SU-DHL-6 (cell line): ENCODE results near the gene SRRM4.

Source experiments
- CTCF ChIP-seq: fragments of 200-600 bp; sonication (generic); IDR thresholded peaks from one replicate; pipeline ENCODE4 v1.5.1; 2017; ENCODE audit warnings: antibody characterized with exemption, mild to moderate bottlenecking, low read length, moderate library complexity; ENCODE audit not compliant: insufficient read depth, poor library complexity, severe bottlenecking
- EZH2phosphoT487 ChIP-seq: fragments of 200-600 bp; sonication (generic), shearing (Covaris generic); conservative IDR thresholded peaks from 2 replicates; pipeline ENCODE4 v1.6.1; 2018; ENCODE audit warnings: mild to moderate bottlenecking, antibody characterized with exemption, low read length, moderate library complexity, mixed read lengths

- TF ChIP-seq EZH2phosphoT487 (no peak), CTCF (no peak)
These were observed 140.7 kb downstream of the SRRM4 start for GRCh38 chr12:119122047-119122446.
